GM19240 (cell line): ENCODE results near the gene RCC1.
"Not testable (repeated sequence)": the region's sequence is repeated elsewhere in the genome, so short reads cannot be mapped to it uniquely, and the experiment has no call there.

ENCODE experiments used
- DNase-seq: peaks from one replicate; pipeline ENCODE4 v3.0.0; 2011; ENCODE audit warnings: low spot score; ENCODE audit not compliant: insufficient read length

The RCC1 gene

GRCh38 chr1:28510970-28511440 is 5.2 kb downstream of the RCC1 start:
- no peak for DNase-seq

GRCh38 chr1:28512058-28512611 is 6.3 kb downstream of the RCC1 start:
- DNase-seq, result no peak

DNA sequence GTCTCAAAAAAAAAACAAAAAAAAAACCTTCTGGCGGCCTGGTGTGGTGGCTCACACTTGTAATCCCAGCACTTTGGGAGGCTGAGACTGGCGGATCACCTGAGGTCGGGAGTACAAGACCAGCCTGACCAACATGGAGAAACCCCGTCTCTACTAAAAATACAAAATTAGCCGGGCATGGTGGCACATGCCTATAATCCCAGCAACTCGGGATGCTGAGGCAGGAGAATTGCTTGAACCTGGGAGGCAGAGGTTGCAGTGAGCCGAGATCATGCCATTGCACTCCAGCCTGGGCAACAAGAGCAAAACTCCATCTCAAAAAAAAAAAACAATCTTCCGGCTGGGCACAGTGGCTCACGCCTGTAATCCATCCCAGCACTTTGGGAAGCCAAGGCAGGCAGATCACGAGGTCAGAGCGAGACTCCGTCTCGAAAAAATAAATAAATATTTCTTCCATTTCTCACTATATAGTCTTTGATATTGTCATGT is 8.6 kb downstream of the RCC1 start:
- not testable (repeated sequence) for DNase-seq

DNA sequence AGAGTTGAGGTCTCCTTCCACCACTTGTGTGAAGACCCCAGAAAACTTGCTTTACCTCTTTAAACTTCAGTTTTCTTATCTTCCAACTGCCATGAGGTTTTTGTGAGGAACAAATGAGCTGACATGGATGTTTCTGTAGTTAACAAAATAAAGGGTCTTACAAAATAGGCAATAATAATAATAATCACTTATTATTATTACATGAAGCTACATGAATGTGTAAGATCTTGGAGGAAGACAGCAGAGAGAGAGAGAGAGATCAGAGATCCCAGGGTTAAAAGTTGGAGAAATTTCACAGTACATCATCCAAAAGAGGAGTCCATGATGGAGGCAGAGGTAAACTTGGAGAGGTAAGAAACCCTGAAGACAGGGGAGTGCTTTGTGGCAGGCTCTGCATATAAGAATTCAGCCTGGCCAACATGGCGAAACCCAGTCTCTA is 10.7 kb downstream of the RCC1 start:
- no peak for DNase-seq

DNA sequence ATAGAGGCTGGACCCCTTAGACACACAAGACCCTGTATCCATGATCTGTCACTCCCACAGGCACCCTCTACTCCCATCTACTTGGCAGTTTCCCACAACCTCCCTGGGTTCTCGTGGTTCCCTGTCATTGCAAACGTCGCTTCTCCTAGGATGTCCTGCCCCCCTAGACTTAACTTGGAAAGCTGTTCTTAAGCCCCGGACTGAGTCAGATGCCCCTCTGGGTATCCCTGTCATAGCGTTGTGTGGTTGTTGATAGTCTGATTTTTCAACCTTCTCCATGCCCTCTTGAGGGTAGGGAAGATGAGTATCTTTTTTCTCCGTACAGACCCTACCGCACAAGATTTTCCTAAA is 11.8 kb downstream of the RCC1 start:
- DNase-seq, result no peak

- DNase-seq, result peak; percentile 83
Observed at GRCh38 chr1:28518000-28518744, 12.3 kb downstream of the RCC1 start.

- no peak for DNase-seq
Observed at GRCh38 chr1:28518745-28519341, 13.0 kb downstream of the RCC1 start.

GRCh38 chr1:28519946-28520725 is 14.3 kb downstream of the RCC1 start:
- DNase-seq, result no peak

DNA sequence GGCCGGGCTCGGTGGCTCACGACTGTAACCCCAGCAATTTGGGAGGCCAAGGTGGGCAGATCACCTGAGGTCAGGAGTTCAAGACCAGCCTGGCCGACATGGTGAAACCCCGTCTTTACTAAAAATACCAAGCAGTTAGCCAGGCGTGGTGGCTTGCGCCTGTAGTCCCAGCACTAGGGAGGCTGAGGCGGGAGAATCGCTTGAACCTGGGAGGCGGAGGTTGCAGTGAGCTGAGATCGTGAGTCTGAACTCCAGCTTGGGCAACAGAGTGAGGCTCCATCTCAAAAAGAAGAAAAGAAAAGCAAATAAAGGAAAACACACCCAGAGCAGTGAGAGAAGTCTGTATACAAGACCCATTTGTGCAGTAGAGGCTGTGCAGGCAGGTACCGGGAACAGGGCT is 15.0 kb downstream of the RCC1 start:
- DNase-seq, result not testable (repeated sequence)

DNA sequence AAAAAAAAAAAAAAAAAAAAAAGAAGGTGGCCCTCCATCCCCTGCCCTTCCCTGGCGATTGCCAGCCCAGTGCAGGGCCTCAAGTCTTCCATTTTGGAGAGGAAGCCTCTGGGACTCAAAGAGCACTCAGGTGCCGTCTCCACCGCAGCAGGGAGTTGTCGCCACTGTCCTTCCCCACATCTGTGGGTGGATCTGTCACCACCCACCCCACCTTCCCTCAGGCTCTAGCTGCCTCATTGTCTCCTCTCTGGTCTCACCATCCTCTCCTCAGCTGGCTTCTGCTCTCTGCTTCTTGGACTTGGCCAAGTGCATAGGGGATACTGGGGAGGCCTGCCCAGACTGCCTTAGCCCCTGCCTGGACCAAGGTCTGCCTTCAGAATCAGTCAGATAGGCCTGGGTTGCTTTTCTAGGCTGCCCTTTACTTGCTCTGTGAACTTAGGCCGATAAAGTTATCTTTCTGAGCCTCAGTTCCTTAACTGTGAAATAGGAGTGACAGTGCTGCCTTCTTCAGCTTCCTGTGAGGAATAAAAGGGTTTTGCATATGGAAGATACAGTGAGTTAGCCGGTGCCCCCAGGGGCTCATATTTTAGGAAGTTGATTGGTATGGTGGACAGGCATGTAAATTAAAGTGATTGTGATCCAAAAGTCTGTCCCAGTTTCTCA is 15.8 kb downstream of the RCC1 start:
- DNase-seq, result no peak

- DNase-seq, result not testable (repeated sequence)
Observed at GRCh38 chr1:28522537-28522936, 16.7 kb downstream of the RCC1 start.

GRCh38 chr1:28525002-28525642 is 19.3 kb downstream of the RCC1 start:
- DNase-seq, result not testable (repeated sequence)

GRCh38 chr1:28526886-28527285 is 21.0 kb downstream of the RCC1 start:
- DNase-seq, result no peak

DNA sequence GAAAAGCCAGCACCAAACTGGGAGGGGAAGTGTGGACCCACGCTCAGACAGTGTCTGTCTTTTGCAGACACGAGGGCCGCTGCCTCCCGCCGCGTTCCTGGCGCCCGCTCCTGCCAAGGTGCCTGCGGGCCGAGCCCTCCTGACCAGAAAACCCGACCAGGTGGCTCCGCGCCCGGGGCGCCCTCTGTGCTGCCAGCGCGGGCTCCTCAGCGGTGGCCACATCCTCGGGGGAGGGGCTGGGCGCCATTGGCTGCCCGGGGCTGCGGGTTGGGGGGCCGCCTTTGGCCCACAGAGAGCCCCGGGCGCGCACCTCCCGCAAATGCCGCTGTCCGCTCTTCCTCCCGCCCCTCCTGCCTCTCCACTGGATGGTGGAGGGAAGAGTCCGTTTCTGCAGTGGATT is 24.6 kb downstream of the RCC1 start:
- no peak for DNase-seq

DNA sequence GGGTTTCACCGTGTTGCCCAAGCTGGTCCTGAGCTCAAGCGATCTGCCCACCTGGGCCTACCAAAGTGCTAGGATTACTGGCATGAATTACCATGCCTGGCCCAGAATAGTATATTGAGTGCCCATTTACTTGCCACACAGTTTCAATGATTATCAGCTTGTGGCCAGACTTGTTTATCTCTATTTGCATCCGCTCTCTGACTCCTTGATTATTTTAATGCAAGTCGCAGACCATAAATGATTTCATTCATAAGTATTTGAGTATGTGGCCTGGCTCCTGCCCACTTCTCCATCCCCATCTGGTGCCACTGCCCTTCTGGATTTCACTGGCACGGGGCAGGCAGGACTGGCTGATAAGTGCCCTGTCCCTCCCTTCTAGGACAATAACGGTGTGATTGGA is 28.8 kb downstream of the RCC1 start:
- no peak for DNase-seq

GRCh38 chr1:28535180-28535579 is 29.3 kb downstream of the RCC1 start:
- no peak for DNase-seq

DNA sequence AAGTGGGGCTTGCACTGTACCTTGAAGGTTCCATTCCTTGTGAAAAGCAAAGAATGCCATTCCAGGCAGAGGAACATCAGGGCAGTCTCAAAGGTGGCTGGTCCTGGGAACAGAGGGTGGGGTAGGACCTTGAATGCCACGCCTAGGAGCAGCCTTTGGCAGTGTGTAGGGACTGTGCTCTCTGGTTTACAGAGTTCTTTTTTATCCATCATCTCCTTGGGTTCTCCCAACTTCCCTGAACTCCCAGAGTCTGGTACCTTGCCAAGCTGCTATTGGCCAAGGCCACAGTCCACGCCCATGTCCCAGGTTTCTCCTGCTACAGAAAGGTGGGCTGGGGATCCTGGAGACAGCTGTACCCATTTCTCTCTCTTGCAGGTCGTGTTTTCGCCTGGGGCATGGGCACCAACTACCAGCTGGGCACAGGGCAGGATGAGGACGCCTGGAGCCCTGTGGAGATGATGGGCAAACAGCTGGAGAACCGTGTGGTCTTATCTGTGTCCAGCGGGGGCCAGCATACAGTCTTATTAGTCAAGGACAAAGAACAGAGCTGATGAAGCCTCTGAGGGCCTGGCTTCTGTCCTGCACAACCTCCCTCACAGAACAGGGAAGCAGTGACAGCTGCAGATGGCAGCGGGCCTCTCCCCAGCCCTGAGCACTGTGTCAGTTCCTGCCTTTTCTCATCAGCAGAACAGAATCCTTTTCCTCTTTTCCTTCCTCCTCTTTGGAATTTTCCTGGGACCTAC is 31.8 kb downstream of the RCC1 start:
- DNase-seq, result no peak

GRCh38 chr1:28538286-28538685 is 32.4 kb downstream of the RCC1 start:
- DNase-seq, result no peak

DNA sequence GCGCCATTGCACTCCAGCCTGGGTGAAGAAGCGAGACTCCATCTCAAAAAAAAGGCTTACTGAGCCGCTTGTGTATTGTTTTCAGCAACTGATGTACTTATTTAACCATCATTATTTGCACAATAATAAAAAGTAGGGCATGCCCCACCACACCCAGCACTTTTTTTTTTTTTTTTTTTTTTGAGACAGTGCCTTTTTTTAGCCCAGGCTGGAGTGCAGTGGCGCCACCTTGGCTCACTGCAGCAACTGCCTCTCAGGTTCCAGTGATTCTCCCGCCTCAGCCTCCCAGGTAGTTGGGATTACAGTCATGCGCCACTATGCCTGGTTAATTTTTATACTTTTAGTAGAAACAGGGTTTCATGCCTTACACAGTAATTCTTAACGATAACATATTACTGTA is 34.8 kb downstream of the RCC1 start:
- DNase-seq, result no peak

- DNase-seq, result not testable (repeated sequence)
Observed at GRCh38 chr1:28541414-28542015, 35.7 kb downstream of the RCC1 start.
